ENCODE results near the gene HCN2. TPM values are rescaled to one million over a fixed set of nuclear protein-coding genes. Genes with fewer than 3 reads are reported as not detected.
A peak's percentile ranks its signal among the peaks of the same experiment; 100 is the strongest.

The HCN2 gene
- total and polyA plus RNA-seq, 9 of the 15 experiments (the other 6 are each of a cell fraction or from before 2014, with no cell fraction given): 0.29 to 4.2 (median 0.82) TPM; not detected in 2

DNA sequence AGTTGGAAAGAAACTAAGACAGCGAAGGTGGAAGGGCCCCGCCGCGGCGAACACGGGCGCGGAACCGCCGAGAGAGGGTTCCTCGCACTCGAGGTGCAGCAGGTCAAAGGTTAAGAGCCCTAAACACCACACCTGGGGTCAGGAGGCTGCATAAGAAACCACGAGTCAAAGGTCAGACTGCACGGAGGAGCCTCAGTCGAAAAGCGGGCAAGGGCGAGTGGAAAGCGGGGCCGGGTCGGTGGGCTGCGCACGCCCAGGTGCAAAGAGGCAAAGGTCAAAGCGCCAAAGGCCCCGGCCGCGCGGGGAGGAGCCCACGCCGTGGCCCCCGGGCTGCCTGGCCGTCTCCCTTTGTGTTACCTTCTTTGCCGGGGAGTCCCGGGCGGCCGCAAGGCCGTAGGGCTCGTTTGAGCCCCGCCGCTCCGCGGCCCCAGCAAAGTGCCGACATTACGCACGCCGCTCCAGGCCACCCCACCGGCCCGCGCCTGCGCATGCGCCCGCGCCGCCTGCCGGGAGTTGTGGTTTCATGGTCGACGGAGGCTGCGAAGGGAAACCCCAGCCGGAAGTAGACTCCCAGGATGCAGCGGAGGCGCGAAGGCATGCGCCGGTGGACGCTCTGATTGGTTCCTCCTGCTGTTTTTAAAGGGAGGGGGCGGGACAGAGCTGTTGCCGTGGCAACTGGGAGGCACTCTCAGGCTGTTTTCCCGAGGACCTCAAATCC lies 43.5 kb downstream of the HCN2 start, which contains the start of gene POLRMT (continued):
- no peak for TF ChIP-seq ZFP30 (CRISPR knock-in tag; IDR thresholded peaks at IDR 0.05; ENCODE audit: borderline replicate concordance)
- 0 out of 2 replicates have a peak, but pooled peaks have one; percentile 31 for TF ChIP-seq HMGXB4 (CRISPR knock-in tag; IDR thresholded peaks at IDR 0.05)
- TF ChIP-seq ASH1L (IDR thresholded peaks at IDR 0.05; ENCODE audit: borderline replicate concordance, low read depth, partially characterized antibody): peak; percentile 8
- peak; percentile 70 for TF ChIP-seq ZFX (CRISPR knock-in tag; IDR thresholded peaks at IDR 0.05)
- no peak for TF ChIP-seq CEBPB (tag; IDR thresholded peaks at IDR 0.05)
- TF ChIP-seq ZNF586 (CRISPR knock-in tag; conservative IDR thresholded peaks at IDR 0.05): no peak
- peak; percentile 78 for TF ChIP-seq ELF1 (tag; IDR thresholded peaks at IDR 0.05)
- TF ChIP-seq, protein P1, sequence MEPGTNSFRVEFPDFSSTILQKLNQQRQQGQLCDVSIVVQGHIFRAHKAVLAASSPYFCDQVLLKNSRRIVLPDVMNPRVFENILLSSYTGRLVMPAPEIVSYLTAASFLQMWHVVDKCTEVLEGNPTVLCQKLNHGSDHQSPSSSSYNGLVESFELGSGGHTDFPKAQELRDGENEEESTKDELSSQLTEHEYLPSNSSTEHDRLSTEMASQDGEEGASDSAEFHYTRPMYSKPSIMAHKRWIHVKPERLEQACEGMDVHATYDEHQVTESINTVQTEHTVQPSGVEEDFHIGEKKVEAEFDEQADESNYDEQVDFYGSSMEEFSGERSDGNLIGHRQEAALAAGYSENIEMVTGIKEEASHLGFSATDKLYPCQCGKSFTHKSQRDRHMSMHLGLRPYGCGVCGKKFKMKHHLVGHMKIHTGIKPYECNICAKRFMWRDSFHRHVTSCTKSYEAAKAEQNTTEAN (CRISPR knock-in tag; IDR thresholded peaks at IDR 0.05): no peak
- peak; percentile 29; the same call in 1 of the 2 replicates for TF ChIP-seq MYC (IDR thresholded peaks at IDR 0.05; ENCODE audit: low read depth, low read length)
- TF ChIP-seq MYC (CRISPR knock-in tag; IDR thresholded peaks at IDR 0.05; ENCODE audit: borderline replicate concordance, low read depth): no peak; the same call in 1 of the 2 replicates
- TF ChIP-seq, protein P2, sequence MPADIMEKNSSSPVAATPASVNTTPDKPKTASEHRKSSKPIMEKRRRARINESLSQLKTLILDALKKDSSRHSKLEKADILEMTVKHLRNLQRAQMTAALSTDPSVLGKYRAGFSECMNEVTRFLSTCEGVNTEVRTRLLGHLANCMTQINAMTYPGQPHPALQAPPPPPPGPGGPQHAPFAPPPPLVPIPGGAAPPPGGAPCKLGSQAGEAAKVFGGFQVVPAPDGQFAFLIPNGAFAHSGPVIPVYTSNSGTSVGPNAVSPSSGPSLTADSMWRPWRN (IDR thresholded peaks at IDR 0.05; ENCODE audit: low read depth): no peak
- peak; percentile 98 for TF ChIP-seq MXI1 (IDR thresholded peaks at IDR 0.05; ENCODE audit: low read depth, low read length)
- TF ChIP-seq, protein P3, sequence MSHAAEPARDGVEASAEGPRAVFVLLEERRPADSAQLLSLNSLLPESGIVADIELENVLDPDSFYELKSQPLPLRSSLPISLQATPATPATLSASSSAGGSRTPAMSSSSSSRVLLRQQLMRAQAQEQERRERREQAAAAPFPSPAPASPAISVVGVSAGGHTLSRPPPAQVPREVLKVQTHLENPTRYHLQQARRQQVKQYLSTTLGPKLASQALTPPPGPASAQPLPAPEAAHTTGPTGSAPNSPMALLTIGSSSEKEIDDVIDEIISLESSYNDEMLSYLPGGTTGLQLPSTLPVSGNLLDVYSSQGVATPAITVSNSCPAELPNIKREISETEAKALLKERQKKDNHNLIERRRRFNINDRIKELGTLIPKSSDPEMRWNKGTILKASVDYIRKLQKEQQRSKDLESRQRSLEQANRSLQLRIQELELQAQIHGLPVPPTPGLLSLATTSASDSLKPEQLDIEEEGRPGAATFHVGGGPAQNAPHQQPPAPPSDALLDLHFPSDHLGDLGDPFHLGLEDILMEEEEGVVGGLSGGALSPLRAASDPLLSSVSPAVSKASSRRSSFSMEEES (CRISPR knock-in tag; IDR thresholded peaks at IDR 0.05): no peak
- no peak for TF ChIP-seq MCM3 (IDR thresholded peaks at IDR 0.05)
- TF ChIP-seq C11orf30 (IDR thresholded peaks at IDR 0.05; ENCODE audit: low read depth): no peak
- TF ChIP-seq ZFP1 (CRISPR knock-in tag; IDR thresholded peaks at IDR 0.05): no peak
- no peak for TF ChIP-seq TEAD1 (CRISPR knock-in tag; IDR thresholded peaks at IDR 0.05)
- TF ChIP-seq DDX20 (tag; IDR thresholded peaks at IDR 0.05; ENCODE audit: low read depth): no peak
- TF ChIP-seq SIX5 (IDR thresholded peaks at IDR 0.05; ENCODE audit: borderline replicate concordance in 1 of 2, insufficient read depth in 1 of 2, low read depth in 1 of 2, low read length in 2 of 2): peak; percentile 68 to 73
- no peak for TF ChIP-seq SMARCE1 (IDR thresholded peaks at IDR 0.05)
